ENCODE measurements around the gene THRSP.

GRCh38 chr11:78110830-78111229, 47.2 kb downstream of the THRSP start:
- TF ChIP-seq REST (IDR thresholded peaks at IDR 0.05; ENCODE audit: low read depth), result no peak
- TF ChIP-seq TAF1 (IDR thresholded peaks at IDR 0.05; ENCODE audit: low read depth), result no peak
- no peak for TF ChIP-seq EP300 (IDR thresholded peaks at IDR 0.05; ENCODE audit: borderline replicate concordance)
- no peak for TF ChIP-seq NFIC (IDR thresholded peaks at IDR 0.05)
- no peak for TF ChIP-seq USF1 (IDR thresholded peaks at IDR 0.05)
- no peak for TF ChIP-seq CEBPB (IDR thresholded peaks at IDR 0.05)
- no peak for TF ChIP-seq ZBTB7A (IDR thresholded peaks at IDR 0.05; ENCODE audit: low read depth)
- TF ChIP-seq EGR1 (IDR thresholded peaks at IDR 0.05), result no peak
- TF ChIP-seq CREB1 (IDR thresholded peaks at IDR 0.05; ENCODE audit: low read depth), result no peak
- TF ChIP-seq MAX (IDR thresholded peaks at IDR 0.05), result no peak
- TF ChIP-seq FOXM1 (IDR thresholded peaks at IDR 0.05; ENCODE audit: borderline replicate concordance, low read depth), result no peak
- no peak for TF ChIP-seq YY1 (IDR thresholded peaks at IDR 0.05; ENCODE audit: low read depth)
- TF ChIP-seq RAD21 (IDR thresholded peaks at IDR 0.05; ENCODE audit: low read depth), result no peak
- TF ChIP-seq TEAD4 (IDR thresholded peaks at IDR 0.05), result no peak
